ENCODE data around the gene RECK.

DNA sequence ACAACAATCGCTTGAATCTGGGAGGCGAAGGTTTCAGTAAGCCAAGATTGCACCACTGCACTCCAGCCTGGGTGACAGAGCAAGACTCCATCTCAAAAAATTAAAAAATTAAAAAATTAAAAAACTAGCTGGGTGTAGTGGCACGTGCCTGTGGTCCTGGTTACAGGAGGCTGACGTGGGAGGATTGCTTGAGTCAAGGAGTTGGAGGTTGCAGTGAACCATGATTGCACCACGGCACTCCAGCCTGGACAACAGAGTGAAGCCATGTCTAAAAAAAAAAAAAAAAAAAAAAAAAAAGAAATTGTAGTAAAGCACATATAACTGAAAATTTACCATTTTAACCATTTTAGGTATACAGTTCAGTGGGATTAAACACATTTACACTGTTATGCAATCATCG is 119.4 kb downstream of the RECK start:
- TF ChIP-seq, protein P1, sequence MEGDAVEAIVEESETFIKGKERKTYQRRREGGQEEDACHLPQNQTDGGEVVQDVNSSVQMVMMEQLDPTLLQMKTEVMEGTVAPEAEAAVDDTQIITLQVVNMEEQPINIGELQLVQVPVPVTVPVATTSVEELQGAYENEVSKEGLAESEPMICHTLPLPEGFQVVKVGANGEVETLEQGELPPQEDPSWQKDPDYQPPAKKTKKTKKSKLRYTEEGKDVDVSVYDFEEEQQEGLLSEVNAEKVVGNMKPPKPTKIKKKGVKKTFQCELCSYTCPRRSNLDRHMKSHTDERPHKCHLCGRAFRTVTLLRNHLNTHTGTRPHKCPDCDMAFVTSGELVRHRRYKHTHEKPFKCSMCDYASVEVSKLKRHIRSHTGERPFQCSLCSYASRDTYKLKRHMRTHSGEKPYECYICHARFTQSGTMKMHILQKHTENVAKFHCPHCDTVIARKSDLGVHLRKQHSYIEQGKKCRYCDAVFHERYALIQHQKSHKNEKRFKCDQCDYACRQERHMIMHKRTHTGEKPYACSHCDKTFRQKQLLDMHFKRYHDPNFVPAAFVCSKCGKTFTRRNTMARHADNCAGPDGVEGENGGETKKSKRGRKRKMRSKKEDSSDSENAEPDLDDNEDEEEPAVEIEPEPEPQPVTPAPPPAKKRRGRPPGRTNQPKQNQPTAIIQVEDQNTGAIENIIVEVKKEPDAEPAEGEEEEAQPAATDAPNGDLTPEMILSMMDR (conservative IDR thresholded peaks at IDR 0.05), result no peak
- TF ChIP-seq ZFX (IDR thresholded peaks at IDR 0.05), result no peak
